Astrocyte (in vitro differentiated cells and primary cell): ENCODE data around the gene STUM. TPM values are rescaled to one million over a fixed set of nuclear protein-coding genes. Genes with fewer than 3 reads are reported as not detected.

Source experiments
- DNase-seq: peaks from one replicate; pipeline ENCODE4 v3.0.0-alpha.2; 2010; ENCODE audit warnings: low read depth
- FAIRE-seq: peaks from 2 replicates; lab custom pipeline; 2011; peaks lifted over from hg19 to GRCh38; lab: Jason Lieb, UNC
- H2AFZ ChIP-seq: 2 replicates; pipeline ENCODE4 v1.6.0; 2012; ENCODE audit warnings: low read depth, low read length, inconsistent platforms
- H3K27ac ChIP-seq: 2 replicates; pipeline ENCODE4 v1.5.1; 2011; ENCODE audit warnings: low read depth, low read length, inconsistent platforms
- H3K27me3 ChIP-seq: 2 replicates; pipeline ENCODE4 v1.6.0; 2011; ENCODE audit warnings: low read length, inconsistent platforms; ENCODE audit not compliant: insufficient read depth
- H3K36me3 ChIP-seq: 2 replicates; pipeline ENCODE4 v1.5.1; 2011; ENCODE audit warnings: low read length, inconsistent platforms; ENCODE audit not compliant: insufficient read depth
- H3K4me1 ChIP-seq: 2 replicates; pipeline ENCODE4 v1.5.1; 2011; ENCODE audit warnings: low read length, inconsistent platforms; ENCODE audit not compliant: insufficient read depth
- H3K4me2 ChIP-seq: 2 replicates; pipeline ENCODE4 v1.6.0; 2012; ENCODE audit warnings: low read length, inconsistent platforms
- H3K4me3 ChIP-seq: 2 replicates; pipeline ENCODE4 v1.5.1; 2011; ENCODE audit warnings: low read depth, mild to moderate bottlenecking, low read length, inconsistent platforms; ENCODE audit not compliant: insufficient read depth
- H3K79me2 ChIP-seq: 2 replicates; pipeline ENCODE4 v1.6.0; 2012; ENCODE audit warnings: mild to moderate bottlenecking, low read length, inconsistent platforms; ENCODE audit not compliant: insufficient read depth
- H3K9ac ChIP-seq: 2 replicates; pipeline ENCODE4 v1.6.0; 2012; ENCODE audit warnings: mild to moderate bottlenecking, low read length, inconsistent platforms
- H3K9me3 ChIP-seq: 2 replicates; pipeline ENCODE4 v1.5.1; 2012; ENCODE audit warnings: low read depth, mild to moderate bottlenecking, low read length, inconsistent platforms; ENCODE audit not compliant: insufficient read depth
- H4K20me1 ChIP-seq: 2 replicates; pipeline ENCODE4 v1.6.0; 2012; ENCODE audit warnings: low read length, inconsistent platforms; ENCODE audit not compliant: insufficient read depth
- H3K27ac Mint-ChIP-seq: one replicate; pipeline ENCODE4 v1.8.0; 2021; ENCODE audit warnings: mild to moderate bottlenecking, mixed read lengths; ENCODE audit not compliant: unreplicated experiment
- H3K27me3 Mint-ChIP-seq: one replicate; pipeline ENCODE4 v1.8.0; 2021; ENCODE audit warnings: low read depth, mixed read lengths; ENCODE audit not compliant: unreplicated experiment
- H3K36me3 Mint-ChIP-seq: one replicate; pipeline ENCODE4 v1.8.0; 2021; ENCODE audit warnings: low read depth, mixed read lengths; ENCODE audit not compliant: unreplicated experiment
- H3K4me1 Mint-ChIP-seq: one replicate; pipeline ENCODE4 v1.8.0; 2021; ENCODE audit warnings: low read depth, mixed read lengths; ENCODE audit not compliant: unreplicated experiment
- H3K4me3 Mint-ChIP-seq: one replicate; pipeline ENCODE4 v1.8.0; 2021; ENCODE audit warnings: mild to moderate bottlenecking, moderate library complexity, mixed read lengths; ENCODE audit not compliant: unreplicated experiment
- H3K9me3 Mint-ChIP-seq: one replicate; pipeline ENCODE4 v1.8.0; 2021; ENCODE audit warnings: mild to moderate bottlenecking, mixed read lengths; ENCODE audit not compliant: unreplicated experiment
- CTCF ChIP-seq: IDR thresholded peaks from 2 replicates; pipeline ENCODE4 v1.5.1; 2011; ENCODE audit warnings: low read depth, mild to moderate bottlenecking, inconsistent platforms, low read length, moderate library complexity; ENCODE audit not compliant: insufficient read depth
- EZH2 ChIP-seq: IDR thresholded peaks from 2 replicates; pipeline ENCODE4 v1.6.1; 2012; ENCODE audit warnings: mild to moderate bottlenecking, low read length, inconsistent platforms; ENCODE audit not compliant: insufficient read depth
- total RNA-seq: library from RNA; stranded (reverse); gene quantifications from 2 replicates; pipeline ENCODE4 v1.2.1, GENCODE V29; 2021

STUM gene
- total RNA-seq, 1 donor from 2014 or later = not detected

- Mint-ChIP-seq H3K4me3 (no peak overlapping the region), H3K27ac (no peak overlapping the region), H3K4me1 (no peaks in the 10 kb centered on the region), H3K36me3 (no peaks in the 10 kb centered on the region), H3K27me3 (peaks cover 25% of the 10 kb centered on the region), H3K9me3 (peaks cover 4% of the 10 kb centered on the region)
- Histone ChIP-seq H3K9me3 (no peaks in the 10 kb centered on the region), H2AFZ (no peak overlapping the region), H3K27ac (no peak overlapping the region), H3K36me3 (no peaks in the 10 kb centered on the region), H3K79me2 (no peaks in the 10 kb centered on the region), H4K20me1 (no peaks in the 10 kb centered on the region), H3K4me2 (no peak overlapping the region), H3K4me3 (no peak overlapping the region), H3K4me1 (no peaks in the 10 kb centered on the region), H3K9ac (no peak overlapping the region), H3K27me3 (peaks cover 4% of the 10 kb centered on the region)
- no peak for DNase-seq
- TF ChIP-seq EZH2 (no peak), CTCF (no peak)
- FAIRE-seq = no peak
Measured at GRCh38 chr1:226560243-226560642, 11.7 kb downstream of the STUM start.

- H3K4me1 ChIP-seq = no peaks in the 10 kb centered on the region
- FAIRE-seq (no peak), DNase-seq (no peak)
- no peaks in the 10 kb centered on the region for H4K20me1 ChIP-seq
- H3K9ac ChIP-seq = no peak overlapping the region
- Mint-ChIP-seq H3K4me1 (no peaks in the 10 kb centered on the region), H3K4me3 (no peak overlapping the region), H3K27me3 (peaks cover 33% of the 10 kb centered on the region), H3K9me3 (peaks cover 4% of the 10 kb centered on the region), H3K36me3 (no peaks in the 10 kb centered on the region), H3K27ac (no peak overlapping the region)
- H2AFZ ChIP-seq = no peak overlapping the region
- H3K27me3 ChIP-seq = peaks cover 11% of the 10 kb centered on the region
- no peaks in the 10 kb centered on the region for H3K79me2 ChIP-seq
- no peak overlapping the region for H3K4me3 ChIP-seq
- no peaks in the 10 kb centered on the region for H3K36me3 ChIP-seq
- no peak overlapping the region for H3K4me2 ChIP-seq
- no peak overlapping the region for H3K27ac ChIP-seq
- TF ChIP-seq EZH2 (no peak), CTCF (no peak)
- no peaks in the 10 kb centered on the region for H3K9me3 ChIP-seq
Measured at GRCh38 chr1:226562989-226563388, 14.4 kb downstream of the STUM start.

DNA sequence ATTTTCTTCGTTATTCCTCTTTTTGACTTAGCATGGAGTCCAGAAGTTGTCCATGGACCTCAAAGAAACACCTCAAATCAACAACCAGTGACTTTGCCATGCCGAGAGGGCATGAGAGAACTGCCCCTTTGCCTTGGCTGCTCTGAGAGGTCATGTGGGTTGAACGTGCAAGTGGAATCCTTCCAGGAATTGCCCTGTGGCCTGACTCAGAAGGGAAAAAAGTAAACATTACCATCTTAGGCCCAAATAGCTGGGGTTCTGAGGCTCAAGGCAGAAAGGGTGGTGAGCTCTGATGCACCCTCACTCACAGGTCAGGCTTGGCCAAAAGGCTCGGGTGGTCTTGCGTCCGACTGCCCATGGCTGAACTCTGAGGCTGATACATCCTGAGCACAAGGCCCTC lies 15.1 kb downstream of the STUM start:
- FAIRE-seq (no peak), DNase-seq (no peak)
- Histone ChIP-seq H2AFZ (no peak overlapping the region), H3K4me1 (no peaks in the 10 kb centered on the region), H3K9ac (no peak overlapping the region), H3K4me3 (no peak overlapping the region), H3K79me2 (no peaks in the 10 kb centered on the region), H3K9me3 (no peaks in the 10 kb centered on the region), H3K27me3 (peaks cover 11% of the 10 kb centered on the region), H3K36me3 (no peaks in the 10 kb centered on the region), H3K4me2 (no peak overlapping the region), H4K20me1 (no peaks in the 10 kb centered on the region), H3K27ac (no peak overlapping the region)
- Mint-ChIP-seq H3K27ac (no peak overlapping the region), H3K4me3 (no peak overlapping the region), H3K36me3 (no peaks in the 10 kb centered on the region), H3K4me1 (no peaks in the 10 kb centered on the region), H3K27me3 (peaks cover 30% of the 10 kb centered on the region), H3K9me3 (peaks cover 4% of the 10 kb centered on the region)
- no peak for TF ChIP-seq CTCF
- no peak for TF ChIP-seq EZH2
